SKM-1 (cell line): Measurements from ENCODE around the gene RAVER1.

Source experiments
- DNase-seq: peaks from one replicate; lab custom pipeline; 2025; ENCODE audit not compliant: unreplicated experiment; lab: John Stamatoyannopoulos, UW

The RAVER1 gene

GRCh38 chr19:10318807-10319682, 14.3 kb downstream of the RAVER1 start:
- DNase-seq = no peak

GRCh38 chr19:10317857-10318462, 15.4 kb downstream of the RAVER1 start:
- DNase-seq = no peak

- no peak for DNase-seq
These were observed 16.1 kb downstream of the RAVER1 start for GRCh38 chr19:10317045-10317856.

- no peak for DNase-seq
These were observed 16.9 kb downstream of the RAVER1 start for GRCh38 chr19:10316229-10317044.

- DNase-seq = peak; percentile 45
These were observed 17.8 kb downstream of the RAVER1 start, which contains the start of gene FDX2 for GRCh38 chr19:10315335-10316214. TSS of gene FDX2 (minus strand) at chr19:10316015. CDS start at chr19:10315996, 19 bp downstream.

- no peak for DNase-seq
These were observed 23.9 kb downstream of the RAVER1 start, which contains the start of gene ZGLP1 for GRCh38 chr19:10309423-10309822. TSS of gene ZGLP1 (minus strand) at chr19:10309815.

- no peak for DNase-seq
These were observed 27.0 kb downstream of the RAVER1 start for GRCh38 chr19:10306327-10306726.

- peak; percentile 20 for DNase-seq
These were observed 28.1 kb downstream of the RAVER1 start for GRCh38 chr19:10305139-10305806.

- peak; percentile 78 for DNase-seq
These were observed 33.5 kb downstream of the RAVER1 start for GRCh38 chr19:10299545-10300458.

- DNase-seq = no peak
These were observed 37.3 kb downstream of the RAVER1 start for GRCh38 chr19:10295847-10296591.

GRCh38 chr19:10295305-10295846, 38.0 kb downstream of the RAVER1 start:
- DNase-seq = no peak

- DNase-seq = no peak
These were observed 39.0 kb downstream of the RAVER1 start for GRCh38 chr19:10294368-10294697.

- DNase-seq = no peak
These were observed 39.5 kb downstream of the RAVER1 start for GRCh38 chr19:10293637-10294367.

- no peak for DNase-seq
These were observed 40.3 kb downstream of the RAVER1 start for GRCh38 chr19:10292789-10293636.

GRCh38 chr19:10292206-10292788, 41.0 kb downstream of the RAVER1 start:
- DNase-seq = no peak
